ENCODE data around the gene NOL4L. TPM values are rescaled to one million over a fixed set of nuclear protein-coding genes. Genes with fewer than 3 reads are reported as not detected.

NOL4L gene
- total and polyA plus RNA-seq, 4 donors, result 7.9 to 20.6 (median 12.2) TPM

- no peak overlapping the region for H3K4me3 ChIP-seq
- TF ChIP-seq CTCF (IDR thresholded peaks at IDR 0.05; ENCODE audit: control extremely low read depth, extremely low read depth), result no peak
- DNase-seq, result no peak
- no peaks in the 10 kb centered on the region for H3K36me3 ChIP-seq (ENCODE audit: control insufficient read depth in 4 of 4, insufficient read depth in 4 of 4, low read length in 4 of 4)
- H3K27me3 ChIP-seq (ENCODE audit: control insufficient read depth in 3 of 3, insufficient read depth in 3 of 3, low read length in 2 of 3), result peaks cover 0 to 27% (median 19%) of the 10 kb centered on the region in 3 donors
- WGBS, 2 donors, result 82 to 85% methylated on average over 5 of the region's 5 CpGs
- H3K27ac ChIP-seq (ENCODE audit: low read depth in 1 of 2, low read length in 1 of 2), result no peak overlapping the region
- no peaks in the 10 kb centered on the region for H3K9me3 ChIP-seq (ENCODE audit: control insufficient read depth in 4 of 4, insufficient read depth in 3 of 4, low read length in 3 of 4)
- peaks cover 0 to 3% (median 0%) of the 10 kb centered on the region in 5 donors for H3K4me1 ChIP-seq (ENCODE audit: control insufficient read depth in 5 of 5, insufficient read depth in 5 of 5, low read length in 5 of 5)
- ATAC-seq (ENCODE audit: insufficient read depth, low FRiP score), result no peak
- H3K9ac ChIP-seq (ENCODE audit: insufficient read depth in 1 of 2, low read length in 2 of 2), result no peak overlapping the region
Observed at GRCh38 chr20:32588040-32588439, 2.9 kb upstream of the NOL4L start.

- DNase-seq, result no peak
- WGBS, 2 donors, result 46 to 52% methylated on average over 8 of the region's 8 CpGs
Observed at GRCh38 chr20:32586291-32586690, 1.2 kb upstream of the NOL4L start.

GRCh38 chr20:32585586-32586127, 524 bp upstream of the NOL4L start:
- no peak overlapping the region for H3K4me3 ChIP-seq
- H3K4me1 ChIP-seq (ENCODE audit: control insufficient read depth in 5 of 5, insufficient read depth in 5 of 5, low read length in 5 of 5), result peaks cover 0 to 17% (median 3%) of the 10 kb centered on the region in 5 donors
- no peak overlapping the region for H3K27ac ChIP-seq (ENCODE audit: low read depth in 1 of 2, low read length in 1 of 2)
- no peak for TF ChIP-seq CTCF (IDR thresholded peaks at IDR 0.05; ENCODE audit: control extremely low read depth, extremely low read depth)
- no peak for ATAC-seq (ENCODE audit: insufficient read depth, low FRiP score)
- peaks cover 0 to 27% (median 19%) of the 10 kb centered on the region in 3 donors for H3K27me3 ChIP-seq (ENCODE audit: control insufficient read depth in 3 of 3, insufficient read depth in 3 of 3, low read length in 2 of 3)
- H3K9me3 ChIP-seq (ENCODE audit: control insufficient read depth in 4 of 4, insufficient read depth in 3 of 4, low read length in 3 of 4), result no peaks in the 10 kb centered on the region
- no peak overlapping the region for H3K9ac ChIP-seq (ENCODE audit: insufficient read depth in 1 of 2, low read length in 2 of 2)
- WGBS, 2 donors, result 11 to 12% methylated on average over 32 of the region's 32 CpGs
- H3K36me3 ChIP-seq (ENCODE audit: control insufficient read depth in 4 of 4, insufficient read depth in 4 of 4, low read length in 4 of 4), result no peaks in the 10 kb centered on the region
- DNase-seq, result no peak

More at GRCh38 chr20:32586291-32586690, 1.2 kb upstream of the NOL4L start:
- H3K36me3 ChIP-seq (ENCODE audit: control insufficient read depth in 4 of 4, insufficient read depth in 4 of 4, low read length in 4 of 4), result no peaks in the 10 kb centered on the region
- H3K9ac ChIP-seq (ENCODE audit: insufficient read depth in 1 of 2, low read length in 2 of 2), result no peak overlapping the region
- peaks cover 0 to 11% (median 2%) of the 10 kb centered on the region in 5 donors for H3K4me1 ChIP-seq (ENCODE audit: control insufficient read depth in 5 of 5, insufficient read depth in 5 of 5, low read length in 5 of 5)
- TF ChIP-seq CTCF (IDR thresholded peaks at IDR 0.05; ENCODE audit: control extremely low read depth, extremely low read depth), result no peak
- ATAC-seq (ENCODE audit: insufficient read depth, low FRiP score), result no peak
- H3K9me3 ChIP-seq (ENCODE audit: control insufficient read depth in 4 of 4, insufficient read depth in 3 of 4, low read length in 3 of 4), result no peaks in the 10 kb centered on the region
- no peak overlapping the region for H3K27ac ChIP-seq (ENCODE audit: low read depth in 1 of 2, low read length in 1 of 2)
- H3K4me3 ChIP-seq, result no peak overlapping the region
- peaks cover 0 to 27% (median 19%) of the 10 kb centered on the region in 3 donors for H3K27me3 ChIP-seq (ENCODE audit: control insufficient read depth in 3 of 3, insufficient read depth in 3 of 3, low read length in 2 of 3)

Measured in lung (tissue), 12 donors.